Subcutaneous adipose tissue (tissue), 4 donors: ENCODE measurements around the gene DEPDC4. TPM values are rescaled to one million over a fixed set of nuclear protein-coding genes. Genes with fewer than 3 reads are reported as not detected.

ENCODE experiments used
- total RNA-seq, 4 donors: library from RNA; depleted of rRNA; stranded (reverse); fragments of >200 nt; gene quantifications; one replicate each; pipeline ENCODE4 v1.1.0, GENCODE V29; 2016
- TF ChIP-seq, protein P1 (sequence below): fragments of 450-650 bp; IDR thresholded peaks from one replicate; pipeline ENCODE4 v1.5.1; 2016; ENCODE audit warnings: low read depth, mild to moderate bottlenecking, control low read depth, antibody characterized with exemption, moderate library complexity

Gene DEPDC4
- total RNA-seq, 4 donors from 2014 or later: 2.0 to 2.4 TPM; not detected in 2

DNA sequence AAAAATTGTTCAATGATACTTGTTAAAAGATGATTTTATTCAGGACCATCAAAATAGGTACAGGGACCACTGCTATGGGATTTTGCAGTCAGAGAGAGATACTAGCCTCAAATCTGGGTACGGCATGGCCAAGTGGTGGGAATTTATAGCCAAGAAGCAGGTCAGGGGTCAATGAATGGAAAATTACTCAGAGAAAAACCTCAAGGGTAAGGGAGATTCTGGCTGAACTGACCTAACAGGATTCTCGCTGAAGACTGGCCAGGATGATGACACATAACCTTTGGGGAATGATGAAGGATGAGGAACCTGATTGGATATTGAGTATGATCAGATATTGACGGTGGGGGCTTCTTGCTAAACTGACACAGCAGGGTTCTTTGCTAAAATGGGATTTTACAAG is 32.7 kb downstream of the DEPDC4 start:
- TF ChIP-seq, protein P1, sequence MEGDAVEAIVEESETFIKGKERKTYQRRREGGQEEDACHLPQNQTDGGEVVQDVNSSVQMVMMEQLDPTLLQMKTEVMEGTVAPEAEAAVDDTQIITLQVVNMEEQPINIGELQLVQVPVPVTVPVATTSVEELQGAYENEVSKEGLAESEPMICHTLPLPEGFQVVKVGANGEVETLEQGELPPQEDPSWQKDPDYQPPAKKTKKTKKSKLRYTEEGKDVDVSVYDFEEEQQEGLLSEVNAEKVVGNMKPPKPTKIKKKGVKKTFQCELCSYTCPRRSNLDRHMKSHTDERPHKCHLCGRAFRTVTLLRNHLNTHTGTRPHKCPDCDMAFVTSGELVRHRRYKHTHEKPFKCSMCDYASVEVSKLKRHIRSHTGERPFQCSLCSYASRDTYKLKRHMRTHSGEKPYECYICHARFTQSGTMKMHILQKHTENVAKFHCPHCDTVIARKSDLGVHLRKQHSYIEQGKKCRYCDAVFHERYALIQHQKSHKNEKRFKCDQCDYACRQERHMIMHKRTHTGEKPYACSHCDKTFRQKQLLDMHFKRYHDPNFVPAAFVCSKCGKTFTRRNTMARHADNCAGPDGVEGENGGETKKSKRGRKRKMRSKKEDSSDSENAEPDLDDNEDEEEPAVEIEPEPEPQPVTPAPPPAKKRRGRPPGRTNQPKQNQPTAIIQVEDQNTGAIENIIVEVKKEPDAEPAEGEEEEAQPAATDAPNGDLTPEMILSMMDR: no peak

DNA sequence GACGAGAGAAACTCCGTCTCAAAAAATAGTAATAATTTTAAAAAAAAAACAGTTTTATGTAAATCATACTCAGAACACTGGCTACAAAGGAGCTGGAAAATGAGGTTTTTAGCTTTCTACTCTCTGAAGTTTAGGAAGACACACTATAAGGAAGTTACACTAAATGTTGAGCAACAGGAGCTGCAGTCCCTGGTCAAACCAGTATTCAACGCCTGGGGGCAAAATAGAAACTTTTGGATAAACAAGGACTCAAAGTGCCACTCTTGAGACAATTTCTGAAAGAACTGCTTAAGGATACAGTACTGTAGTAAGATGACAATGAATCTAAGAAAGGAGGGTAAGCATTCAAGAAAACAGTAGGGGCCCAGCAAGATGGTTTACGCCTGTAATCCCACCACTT is 37.0 kb downstream of the DEPDC4 start:
- TF ChIP-seq, protein P1: no peak

DNA sequence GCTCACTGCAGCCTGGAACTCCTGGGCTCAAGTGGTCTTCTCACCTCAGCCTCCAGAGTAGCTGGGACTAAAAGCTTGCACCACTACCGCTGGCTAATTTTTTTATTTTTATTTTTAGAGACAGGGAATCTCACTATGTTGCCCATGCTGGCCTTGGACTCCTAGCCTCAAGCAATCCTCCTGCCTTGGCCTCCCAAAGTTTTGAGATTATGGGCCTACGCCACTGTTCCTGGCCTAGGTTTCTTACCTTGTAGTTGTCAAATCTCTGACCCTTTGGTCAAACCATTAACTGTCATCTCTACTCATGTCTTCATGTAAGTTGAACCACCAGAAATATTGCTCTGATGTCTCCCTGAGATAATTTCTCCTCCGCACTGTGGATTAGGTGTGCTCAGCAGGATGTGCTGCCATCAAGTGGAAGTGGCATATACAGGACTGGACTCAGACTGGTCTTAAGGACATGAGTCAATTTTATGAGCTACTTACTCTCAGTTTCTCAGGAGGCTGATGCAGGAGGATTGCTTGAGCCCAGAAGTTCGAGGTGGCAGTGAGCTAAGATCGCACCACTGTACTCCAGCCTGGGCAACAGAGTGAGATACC is 37.7 kb downstream of the DEPDC4 start:
- TF ChIP-seq, protein P1: no peak

DNA sequence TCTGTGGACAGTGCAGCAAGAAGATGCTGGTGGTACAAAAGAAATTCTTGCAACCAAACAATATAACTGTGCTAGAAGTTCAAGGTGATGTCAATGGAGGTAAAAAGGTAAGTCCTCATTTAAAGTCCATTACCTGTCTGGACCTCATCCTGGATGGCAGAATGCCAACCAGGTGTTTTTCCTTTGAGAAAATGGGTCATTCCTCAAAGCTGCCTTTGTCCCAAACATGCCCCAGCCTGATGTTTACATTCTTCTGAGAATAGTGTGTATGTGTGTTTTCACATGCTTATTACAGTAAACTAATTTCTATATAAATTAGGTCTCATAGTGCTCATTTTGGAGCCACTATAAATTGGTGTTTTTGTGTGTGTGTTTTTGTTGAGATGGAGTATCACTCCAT is 41.4 kb downstream of the DEPDC4 start:
- TF ChIP-seq, protein P1: no peak

DNA sequence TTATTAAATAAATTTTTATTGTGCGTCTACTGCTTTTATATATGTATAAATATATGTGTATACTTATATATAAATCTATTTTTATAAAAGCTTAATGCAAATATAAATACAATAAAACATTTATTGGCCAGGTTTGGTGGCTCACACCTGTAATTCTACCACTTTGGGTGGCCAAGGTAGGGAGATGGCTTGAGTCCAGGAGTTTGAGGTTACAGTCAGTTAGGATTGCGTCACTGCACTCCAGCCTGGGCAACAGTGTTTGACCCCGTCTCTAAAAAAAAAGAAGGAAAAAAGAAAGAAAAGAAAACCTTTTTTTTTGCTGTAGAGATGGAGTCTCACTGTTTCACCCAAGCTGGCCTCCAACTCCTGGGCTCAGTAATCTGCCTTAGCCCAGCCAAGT is 45.4 kb downstream of the DEPDC4 start:
- TF ChIP-seq, protein P1: no peak

DNA sequence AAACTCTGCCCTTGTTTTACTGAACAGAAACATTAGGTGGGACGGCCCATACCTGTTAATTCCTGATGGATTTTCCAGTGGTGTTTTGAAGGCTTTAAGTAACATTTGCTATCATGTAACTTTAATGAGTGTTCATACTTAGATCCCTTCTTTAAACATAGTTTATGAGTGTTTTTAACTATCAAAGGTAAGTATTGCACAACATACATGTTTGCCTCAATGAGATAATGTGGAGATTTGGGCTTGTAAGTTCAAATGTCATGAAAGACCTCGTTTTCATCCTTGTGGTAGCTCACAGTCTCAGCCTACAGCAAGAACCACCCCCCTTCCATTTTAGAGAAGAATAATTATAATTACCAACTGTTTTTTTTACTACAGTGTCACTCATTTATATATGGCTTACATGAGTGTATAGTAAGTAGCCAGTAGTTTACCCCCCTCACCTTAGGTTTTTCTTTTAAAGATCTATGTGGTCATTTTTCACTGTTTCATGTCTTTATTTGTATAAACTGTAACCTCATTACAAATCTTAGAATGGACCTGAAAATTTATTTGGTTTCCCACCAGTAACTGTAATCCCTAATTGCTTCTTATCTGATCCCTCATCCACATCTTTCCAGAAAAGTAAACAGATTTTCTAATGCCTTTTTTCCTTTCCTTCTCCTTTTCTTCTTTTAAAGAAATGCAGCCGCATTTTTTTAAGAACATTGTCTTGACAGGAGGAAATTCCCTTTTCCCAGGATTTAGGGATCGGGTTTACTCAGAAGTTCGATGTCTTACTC is 47.4 kb downstream of the DEPDC4 start:
- TF ChIP-seq, protein P1: no peak

DNA sequence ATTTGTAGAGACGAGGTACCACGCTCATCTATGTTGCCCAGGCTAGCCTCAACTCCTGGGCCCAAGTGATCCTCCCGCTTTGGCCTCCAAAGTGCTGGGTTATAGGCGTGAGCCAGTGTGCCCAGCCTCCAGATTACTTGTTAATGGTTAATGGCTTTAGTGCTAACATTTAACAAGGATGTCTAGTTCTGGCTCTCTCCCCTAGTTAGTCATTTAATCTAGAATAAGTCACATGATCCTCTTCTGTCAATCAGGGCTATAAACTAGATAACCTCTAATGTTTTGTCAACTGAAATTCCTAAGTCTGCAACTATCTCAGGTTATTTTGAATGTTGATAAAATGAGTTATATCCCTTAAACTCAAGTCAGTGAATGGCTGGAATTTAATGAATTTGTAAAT is 50.5 kb downstream of the DEPDC4 start:
- TF ChIP-seq, protein P1: no peak
